GM18907 (cell line): Measurements from ENCODE around the gene PHC3.

Experiments used
- ATAC-seq: cut with Tn5 transposase; IDR thresholded peaks from one replicate; pipeline ENCODE4 v1.9.1; 2021; ENCODE audit warnings: mild to moderate bottlenecking, moderate library complexity; ENCODE audit not compliant: unreplicated experiment

Gene PHC3

DNA sequence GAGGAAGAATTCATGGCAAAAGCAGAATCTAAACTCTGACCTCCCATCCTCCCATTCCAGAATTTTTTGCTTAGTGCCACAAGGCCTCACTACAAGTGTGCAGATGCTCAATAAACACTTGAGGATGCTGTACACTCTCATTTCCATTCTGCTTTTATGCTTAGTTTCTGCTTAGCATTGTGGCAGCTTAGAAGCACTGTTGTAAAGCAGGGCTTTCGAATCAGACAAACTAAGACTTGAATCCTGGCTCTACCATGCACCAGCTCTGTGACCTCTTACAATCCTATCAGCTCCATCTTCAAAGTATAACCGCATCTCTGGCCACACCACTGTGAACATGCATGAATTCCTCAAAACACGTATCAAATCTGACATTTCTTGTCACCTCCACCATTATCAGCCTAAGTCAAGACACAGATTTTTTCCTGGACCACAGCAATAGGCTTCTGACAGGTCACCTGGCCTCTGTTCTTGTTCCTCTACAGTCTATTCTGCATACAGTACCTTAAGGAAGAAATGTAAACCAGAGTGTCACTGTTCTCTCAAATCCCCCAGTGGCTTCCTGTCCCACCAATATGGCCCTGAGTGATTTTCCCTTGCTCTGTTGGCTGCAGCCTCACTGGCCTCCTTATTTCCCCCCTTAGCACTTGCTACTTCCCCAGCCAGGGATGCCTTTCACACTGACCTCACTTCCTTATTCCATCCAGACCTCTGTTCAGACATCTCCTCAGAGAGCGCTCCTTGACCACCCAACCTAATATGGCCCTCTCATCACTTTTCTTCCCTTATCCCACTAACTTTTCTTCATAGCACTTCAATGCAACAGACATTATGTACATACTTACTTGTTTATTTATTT, 8.1 kb upstream of the PHC3 start:
- no peak for ATAC-seq

DNA sequence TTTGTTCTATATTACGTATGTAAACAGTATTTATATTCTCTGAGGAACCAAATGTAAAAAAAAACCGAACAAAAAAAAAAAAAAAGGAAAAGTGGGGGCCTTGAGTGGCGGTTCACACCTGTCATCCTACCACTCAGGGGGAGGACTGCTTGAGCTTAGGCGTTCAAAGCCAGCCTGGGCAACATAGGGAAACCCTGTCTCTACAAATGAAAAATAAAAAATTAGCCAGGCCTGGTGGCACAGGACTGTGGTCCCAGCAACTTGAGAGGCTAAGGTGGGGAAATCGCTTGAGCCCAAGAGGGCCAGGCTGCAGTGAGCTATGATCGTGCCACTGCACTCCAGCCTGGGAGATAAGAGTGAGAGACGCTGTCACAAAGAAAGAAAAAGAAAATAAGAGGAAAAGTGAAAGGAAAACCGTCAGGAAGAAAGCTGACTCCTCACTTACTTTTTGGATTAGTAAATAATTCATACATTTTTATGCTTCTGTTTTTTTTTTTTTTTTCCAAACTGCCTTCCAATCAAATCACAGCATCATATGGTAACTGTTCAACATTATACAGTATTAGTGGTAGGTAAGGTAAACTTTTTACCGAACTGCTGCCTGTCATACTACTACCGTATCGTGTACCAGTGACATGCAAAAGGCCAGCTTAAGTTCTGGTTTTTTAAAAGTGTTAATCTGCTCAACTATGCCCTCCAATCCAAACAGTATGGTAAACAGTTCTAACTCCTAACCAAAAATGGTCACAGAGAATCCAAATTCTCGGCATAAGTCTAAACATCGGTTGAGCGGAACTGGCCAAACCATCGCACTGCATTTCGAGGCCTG, 1.2 kb downstream of the PHC3 start:
- peak; percentile 30 for ATAC-seq

DNA sequence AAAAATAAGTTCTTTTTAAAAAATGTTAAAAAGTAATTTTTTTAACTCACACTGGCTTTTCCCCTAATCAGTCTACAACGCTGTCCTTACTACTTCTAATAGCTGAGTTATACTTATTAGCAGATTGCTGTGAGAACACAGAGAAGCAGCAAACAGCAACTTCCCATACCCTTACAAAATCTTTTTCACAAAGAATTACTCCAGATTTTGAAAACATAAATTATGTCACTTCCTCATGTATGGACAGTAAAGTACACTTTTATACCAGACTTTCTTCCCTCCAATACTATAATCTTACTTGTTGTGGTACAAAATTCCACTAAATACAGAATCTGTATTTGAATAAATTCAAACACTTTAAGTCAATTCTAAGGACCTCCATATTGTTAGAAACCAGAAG, 2.1 kb downstream of the PHC3 start:
- no peak for ATAC-seq

DNA sequence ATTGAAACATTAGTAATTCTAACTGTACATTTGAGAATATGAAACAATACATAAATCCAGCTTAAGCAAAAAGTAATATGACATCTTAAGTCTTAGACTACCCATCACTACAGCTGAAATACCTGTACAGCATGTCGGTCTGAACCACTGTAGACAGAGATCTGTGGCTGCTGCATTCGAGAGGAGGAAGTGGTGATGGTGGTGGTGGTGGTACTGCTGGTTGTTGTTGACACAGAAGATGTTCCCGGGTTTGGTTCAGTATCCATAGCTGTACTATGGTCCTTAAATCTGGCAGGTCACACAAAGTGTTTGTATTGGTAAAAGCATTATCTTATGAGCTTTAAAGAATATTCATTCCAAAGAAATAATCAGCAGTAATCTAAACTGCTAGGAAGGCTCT, 2.9 kb downstream of the PHC3 start:
- ATAC-seq, result peak; percentile 41

DNA sequence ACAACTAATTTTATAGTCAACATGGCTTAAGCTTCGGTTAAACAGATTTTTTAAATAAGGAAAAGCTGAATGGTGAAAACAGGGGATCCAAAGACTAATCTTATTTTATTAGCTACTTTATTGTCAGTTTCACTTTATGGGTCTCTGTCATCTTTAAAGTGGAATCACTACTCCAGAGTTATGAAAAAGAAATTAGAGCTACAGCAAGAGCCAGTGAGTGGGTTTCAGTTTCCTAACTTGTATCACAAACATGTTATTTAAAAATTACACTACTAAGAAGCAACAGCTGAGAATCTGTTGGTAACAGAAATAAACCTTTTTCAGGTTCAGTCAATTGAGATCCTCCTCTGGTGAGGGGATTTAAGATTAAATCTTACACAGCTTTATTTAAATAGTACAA, 10.0 kb downstream of the PHC3 start:
- ATAC-seq, result peak; percentile 63

DNA sequence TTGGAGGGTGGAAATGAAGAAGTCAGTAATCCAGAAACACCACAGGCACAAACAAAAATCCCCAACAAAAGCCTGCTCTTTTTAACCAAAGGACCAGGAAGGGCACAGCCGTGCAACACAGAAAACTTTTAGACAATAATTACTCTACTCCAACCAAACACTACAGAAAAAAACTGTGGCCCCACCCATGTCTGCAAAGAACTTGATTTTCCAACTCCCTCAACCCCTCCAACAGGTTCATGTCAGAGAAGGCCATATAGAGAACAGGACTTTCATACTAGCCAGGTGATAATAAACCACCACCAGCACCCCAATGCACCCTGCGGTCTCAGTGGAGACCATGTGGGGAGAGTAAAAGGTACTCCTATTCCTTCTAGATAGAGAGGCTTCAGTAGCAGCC, 16.8 kb downstream of the PHC3 start:
- ATAC-seq, result no peak

DNA sequence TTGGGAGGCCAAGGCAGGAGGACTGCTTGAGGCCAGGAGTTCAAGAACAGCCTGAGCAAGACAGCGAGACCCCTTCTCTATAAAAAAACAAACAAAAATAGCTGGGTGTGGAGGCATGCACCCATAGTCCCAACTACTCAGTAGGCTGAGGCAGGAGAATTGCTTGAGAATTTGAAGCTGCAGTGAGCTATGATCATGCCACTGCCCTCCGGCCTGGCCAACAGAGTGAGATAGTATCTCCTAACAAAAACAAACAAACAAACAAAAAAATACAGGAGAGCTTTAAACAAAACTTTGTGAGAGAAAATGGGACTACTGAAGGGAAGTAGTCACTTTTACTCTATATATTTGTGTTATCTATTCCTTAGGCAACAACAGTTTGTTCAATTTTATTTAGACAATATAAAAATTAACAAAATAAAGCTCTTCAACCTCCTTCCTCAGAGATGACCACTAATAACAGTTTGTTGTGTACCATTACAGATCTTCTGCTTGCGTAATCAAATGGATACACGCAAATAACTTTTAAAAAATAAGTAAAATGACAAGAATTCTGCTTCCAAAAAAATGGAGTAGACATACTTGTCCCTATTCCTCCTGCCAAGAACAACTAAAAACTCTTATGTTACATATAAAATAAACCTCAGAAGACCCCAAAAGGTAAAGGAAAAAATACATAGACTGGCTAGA, 17.4 kb downstream of the PHC3 start:
- no peak for ATAC-seq

DNA sequence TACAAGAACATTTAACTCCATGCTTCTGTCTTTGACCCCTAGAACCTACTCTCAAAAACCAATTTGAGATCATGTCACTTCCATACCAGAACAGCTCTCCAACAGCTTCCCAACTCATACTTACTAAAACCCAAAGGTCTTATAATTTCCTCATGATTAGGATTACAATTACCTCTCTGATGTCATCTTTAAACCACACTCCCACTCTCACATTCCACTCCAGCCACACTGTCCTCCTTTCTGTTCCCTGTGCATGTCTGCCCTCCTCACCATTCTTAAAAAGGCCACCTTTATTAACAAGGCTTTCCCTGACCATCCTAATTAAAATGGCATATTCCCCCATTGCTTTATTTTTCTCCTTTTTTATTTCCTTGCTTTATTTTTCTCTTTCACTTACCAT, 18.9 kb downstream of the PHC3 start:
- no peak for ATAC-seq

DNA sequence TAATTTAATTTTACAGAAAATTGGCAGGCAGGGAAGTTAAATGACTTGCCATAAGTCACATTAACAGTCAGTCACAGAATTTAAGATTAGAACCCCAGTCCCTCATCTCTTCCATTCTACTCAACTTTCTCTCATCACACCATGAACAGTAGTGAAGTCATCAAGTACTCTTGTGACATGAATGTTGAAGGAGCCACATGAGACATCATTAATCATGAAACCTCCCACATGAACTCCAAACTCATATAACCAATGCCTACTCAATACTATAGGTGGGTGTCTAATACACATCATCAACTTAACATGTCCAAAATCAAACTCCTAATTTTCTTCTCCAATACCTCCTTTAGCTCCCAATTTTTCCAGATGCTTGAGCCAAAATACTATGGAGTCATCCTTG, 19.5 kb downstream of the PHC3 start:
- ATAC-seq, result no peak

DNA sequence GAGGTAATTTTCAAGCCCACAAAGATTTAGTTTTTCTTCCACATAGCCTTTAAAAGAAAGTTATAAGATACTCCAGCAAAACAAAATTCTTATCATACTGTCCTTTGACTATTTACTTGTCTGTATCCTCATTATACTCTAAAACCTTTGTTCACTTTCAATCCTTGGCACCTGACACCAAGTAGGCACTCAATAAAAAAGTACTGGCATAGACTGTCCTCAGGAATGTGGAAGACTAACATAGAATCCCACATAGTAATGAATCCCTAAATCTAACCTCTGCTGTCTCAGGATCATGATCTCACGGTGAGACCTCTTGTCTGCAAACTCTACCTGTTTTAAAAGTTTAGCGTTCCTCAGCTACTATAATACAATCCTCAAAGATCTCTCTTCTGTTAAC, 21.6 kb downstream of the PHC3 start:
- ATAC-seq, result no peak

DNA sequence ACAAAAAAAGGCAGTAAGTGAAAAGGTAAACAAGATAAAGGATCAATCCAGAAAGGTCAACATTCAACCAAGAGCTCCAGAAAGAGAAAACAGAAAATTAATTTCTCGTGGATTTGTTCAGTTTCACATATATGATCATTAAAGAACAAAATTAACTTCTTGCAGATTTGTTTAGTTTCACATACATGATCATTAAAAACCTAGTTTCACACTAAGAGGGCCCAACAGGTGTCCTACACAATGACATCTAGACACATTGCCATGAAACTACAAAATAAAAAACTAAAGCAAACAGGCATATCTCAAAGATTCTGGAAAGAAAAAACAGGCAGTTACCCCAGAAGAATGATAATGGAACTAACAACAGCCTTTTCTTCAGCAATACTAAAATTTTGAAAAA, 22.1 kb downstream of the PHC3 start:
- ATAC-seq, result no peak

DNA sequence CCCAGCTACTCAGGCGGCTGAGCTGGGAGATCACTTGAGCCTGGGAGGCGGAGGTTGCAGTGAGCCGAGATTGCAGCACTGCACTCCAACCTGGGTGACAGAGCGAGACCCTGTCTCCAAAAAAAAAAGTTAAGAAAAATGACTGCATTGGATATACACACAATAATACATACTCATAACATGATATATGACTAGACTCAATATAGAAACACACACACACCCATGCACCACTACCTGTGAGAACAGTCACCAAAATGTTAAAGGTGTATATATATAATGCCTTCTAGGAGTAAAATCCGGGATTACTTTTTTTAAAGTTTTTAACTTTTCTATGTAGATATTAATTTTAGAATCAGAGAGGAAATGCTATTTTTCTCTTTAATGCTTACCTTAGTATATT, 25.9 kb downstream of the PHC3 start:
- no peak for ATAC-seq

DNA sequence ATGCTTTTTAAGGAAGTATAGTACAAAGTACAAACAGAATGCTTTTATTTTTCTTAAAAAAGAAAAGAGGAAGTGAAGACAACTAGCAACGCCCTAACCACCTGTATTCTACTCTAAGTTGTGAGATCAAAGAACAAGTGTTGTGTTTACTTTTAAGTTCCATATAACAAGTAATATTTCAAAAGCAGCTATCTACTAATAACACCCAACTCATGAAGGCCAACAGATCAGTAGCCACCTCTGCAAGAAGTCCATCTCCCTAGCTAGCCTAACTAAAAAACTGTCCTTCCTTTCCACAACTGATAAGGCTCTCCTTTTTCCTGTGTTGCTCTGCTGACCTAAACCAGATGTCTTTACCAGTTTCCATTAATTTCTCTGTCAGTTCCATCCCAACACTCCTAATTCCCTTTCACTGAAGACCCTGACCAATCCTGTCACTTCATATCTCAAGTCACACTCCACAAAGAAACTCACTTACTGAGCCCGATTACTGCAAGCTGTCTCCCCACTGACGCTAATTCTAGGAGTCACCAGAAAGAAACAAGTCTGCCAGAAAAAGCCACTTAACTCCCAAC, 26.9 kb downstream of the PHC3 start:
- ATAC-seq, result peak; percentile 89

DNA sequence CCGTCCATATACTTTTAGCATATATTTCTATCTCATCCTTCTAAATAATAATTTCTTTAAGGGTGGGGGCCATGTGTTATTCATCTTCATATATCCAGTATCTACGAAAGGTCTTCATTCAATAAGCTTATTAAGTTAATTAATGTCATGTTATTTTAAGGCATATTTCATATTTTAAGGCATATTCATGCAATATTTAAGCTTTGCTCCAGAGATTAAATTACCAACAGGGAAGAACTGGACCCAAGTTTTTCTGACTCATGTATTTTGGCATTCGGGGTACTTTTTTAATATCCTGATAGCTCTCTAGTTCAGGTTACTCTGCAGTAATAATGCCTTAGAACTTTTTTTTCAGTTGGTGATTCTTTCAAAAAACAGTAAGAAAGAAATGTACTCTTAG, 27.4 kb downstream of the PHC3 start:
- peak; percentile 13 for ATAC-seq

DNA sequence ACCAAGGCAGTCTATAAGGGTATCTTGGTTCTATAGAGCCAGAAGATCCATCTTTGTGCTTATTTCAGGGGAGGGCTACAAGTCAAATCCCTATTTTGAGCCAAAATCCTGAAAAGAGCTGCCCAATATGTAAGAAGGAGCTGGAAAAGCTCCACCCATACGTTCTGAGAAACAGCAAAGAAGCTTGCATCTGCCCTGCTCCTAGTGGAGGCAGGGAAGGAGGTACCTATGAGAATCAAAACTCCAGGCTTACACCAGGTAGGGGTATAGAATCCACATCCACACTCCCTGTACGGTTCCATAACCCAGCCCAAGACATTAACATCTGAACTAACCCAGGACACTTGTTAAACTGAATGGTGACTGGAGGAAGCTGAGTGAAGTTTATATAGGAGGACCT, 30.0 kb downstream of the PHC3 start:
- no peak for ATAC-seq

DNA sequence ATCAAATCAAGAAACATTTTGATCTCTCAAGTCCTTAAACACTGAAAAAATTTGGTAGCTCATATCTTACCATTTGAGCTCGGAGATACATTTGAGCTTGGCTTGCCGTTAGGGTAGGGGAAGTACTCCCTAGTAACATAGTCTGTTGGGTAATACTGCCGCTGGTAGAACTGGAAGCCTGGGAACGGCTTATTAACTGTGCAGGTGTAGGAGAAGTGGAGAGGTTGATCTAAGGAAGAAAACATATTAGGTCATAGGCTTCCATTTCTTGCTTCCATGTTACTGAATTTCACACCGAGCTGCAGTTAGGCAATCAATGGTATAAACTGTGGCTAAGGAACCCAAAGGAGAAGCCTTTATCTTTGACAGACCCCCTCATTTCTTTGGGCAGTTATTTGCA, 32.5 kb downstream of the PHC3 start:
- no peak for ATAC-seq

DNA sequence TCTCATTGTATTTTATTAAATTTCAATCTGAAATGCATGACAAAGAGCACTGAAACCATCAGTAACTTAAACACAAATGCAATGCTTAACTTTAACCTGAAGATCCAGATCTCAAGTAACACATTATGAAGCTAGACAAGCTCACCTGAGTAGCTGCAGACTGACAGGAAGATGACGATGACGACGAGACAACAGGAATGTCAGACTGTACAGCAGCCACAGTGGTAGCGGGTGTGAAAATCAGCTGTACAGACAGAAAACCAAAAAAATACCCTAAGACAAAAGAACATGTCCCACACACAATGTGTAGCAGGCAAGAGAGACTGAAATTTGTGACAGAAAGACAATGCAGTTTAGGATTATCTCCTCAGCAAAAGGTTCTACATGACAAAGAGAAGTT, 36.3 kb downstream of the PHC3 start:
- ATAC-seq, result no peak

DNA sequence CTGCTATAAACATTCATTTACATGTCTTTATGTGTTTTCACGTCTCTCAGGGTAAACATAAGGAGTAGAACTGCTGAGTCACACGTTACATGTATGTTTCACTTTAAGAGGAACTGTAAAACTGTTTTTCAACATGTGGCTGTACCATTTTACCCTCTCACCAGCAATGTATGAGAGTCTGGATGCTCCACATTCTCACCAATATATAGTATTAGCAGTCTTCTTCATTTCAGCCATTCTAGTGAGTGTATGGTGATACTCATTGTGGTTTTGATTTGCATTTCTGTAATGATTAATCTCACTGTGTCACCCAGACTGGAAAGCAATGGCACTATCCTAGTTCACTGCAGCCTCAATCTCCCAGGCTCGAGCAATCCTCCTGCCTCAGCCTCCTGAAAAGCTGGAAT, 37.1 kb downstream of the PHC3 start:
- ATAC-seq, result peak; percentile 97

DNA sequence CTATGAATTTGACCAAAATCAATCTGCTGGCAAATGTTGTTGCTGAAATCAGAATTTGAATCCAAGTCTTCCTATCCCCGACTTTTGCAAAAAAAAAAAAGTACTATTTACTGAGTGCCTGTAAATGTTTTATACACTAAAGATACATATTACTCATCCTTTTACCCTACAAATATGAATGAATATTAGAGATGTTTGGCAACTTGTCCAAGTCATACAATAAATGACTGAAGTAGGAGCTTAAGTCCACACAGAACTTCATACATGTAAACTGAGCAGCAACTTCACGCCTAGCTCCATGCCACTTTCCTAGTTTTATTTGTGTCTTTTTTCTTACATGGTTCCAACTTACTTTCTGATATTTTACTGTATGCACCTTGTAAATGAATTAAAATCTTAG, 39.2 kb downstream of the PHC3 start:
- ATAC-seq, result no peak

DNA sequence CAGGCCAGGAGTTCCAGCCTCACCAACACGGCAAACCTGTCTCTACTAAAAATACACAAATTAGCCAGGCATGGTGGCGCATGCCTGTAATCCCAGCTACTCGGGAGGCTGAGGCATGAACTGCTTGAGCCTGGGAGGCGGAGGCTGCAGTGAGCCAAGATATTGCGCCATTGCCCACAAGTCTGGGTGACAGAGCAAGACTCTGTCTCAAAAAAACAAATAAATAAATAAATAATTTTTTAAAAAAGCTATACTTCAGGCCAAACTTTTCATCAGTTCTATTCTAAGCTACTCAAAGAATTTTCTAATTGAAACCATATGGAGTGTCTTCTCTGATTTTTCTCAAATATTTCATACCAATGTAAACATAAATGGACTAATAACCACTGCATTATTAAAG, 43.5 kb downstream of the PHC3 start:
- no peak for ATAC-seq

DNA sequence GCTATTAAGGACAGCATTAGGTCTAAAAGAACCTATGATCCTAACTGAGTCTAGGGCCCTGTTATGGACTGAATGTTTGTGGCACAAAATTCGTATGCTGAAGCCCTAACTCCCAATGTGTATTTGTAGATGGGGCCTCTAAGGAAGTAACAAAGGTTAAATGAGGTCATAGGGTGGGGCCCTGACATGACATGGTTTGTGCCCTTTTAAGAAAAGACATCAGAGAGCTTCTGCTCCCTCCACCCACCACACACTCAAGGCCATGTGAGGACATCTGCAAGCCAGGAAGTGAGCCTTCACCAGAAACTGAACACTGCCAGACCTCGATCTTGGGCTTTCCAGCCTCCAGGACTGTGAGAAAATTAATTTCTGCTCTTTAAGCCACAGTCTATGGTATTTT, 49.2 kb downstream of the PHC3 start:
- ATAC-seq, result no peak
